ENCODE measurements around the gene PEX5.
"Not testable (repeated sequence)": the region's sequence is repeated elsewhere in the genome, so short reads cannot be mapped to it uniquely, and the experiment has no call there.

The PEX5 gene

GRCh38 chr12:7217475-7218069 lies 28.1 kb downstream of the PEX5 start:
- DNase-seq (ENCODE audit: low read depth), result no peak

DNA sequence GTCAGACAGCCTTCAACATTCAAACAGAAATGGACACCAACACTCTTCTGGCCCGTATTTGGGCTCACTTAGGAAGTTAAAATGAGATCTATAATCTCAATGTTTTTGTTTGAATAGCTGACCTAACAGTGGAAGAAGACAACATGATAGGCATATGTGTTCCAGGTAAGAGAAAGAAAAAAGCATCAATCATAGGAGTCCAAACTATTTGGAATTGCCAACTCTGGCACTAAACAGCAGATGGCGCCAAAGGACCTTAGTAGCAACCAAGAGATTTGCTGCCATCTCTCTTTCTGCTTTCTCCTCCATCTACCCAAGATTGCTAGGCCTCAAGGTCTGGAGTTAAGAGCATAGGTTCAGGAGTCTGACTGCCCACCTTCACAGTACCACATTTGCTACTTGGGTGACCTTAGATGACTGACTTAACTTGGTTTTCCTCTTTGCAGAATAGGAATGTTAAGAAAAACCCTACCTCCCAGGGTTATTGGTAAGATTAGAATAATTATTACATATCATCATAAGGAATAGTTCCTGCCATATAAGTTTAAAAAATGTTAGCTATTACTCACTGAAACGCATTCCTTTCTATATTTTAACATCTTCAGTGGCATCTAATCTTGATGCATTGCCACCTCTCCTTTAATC lies 30.2 kb downstream of the PEX5 start:
- DNase-seq (ENCODE audit: low read depth), result peak; percentile 60

- no peak for DNase-seq (ENCODE audit: low read depth)
Measured at GRCh38 chr12:7221486-7221885, 32.0 kb downstream of the PEX5 start.

DNA sequence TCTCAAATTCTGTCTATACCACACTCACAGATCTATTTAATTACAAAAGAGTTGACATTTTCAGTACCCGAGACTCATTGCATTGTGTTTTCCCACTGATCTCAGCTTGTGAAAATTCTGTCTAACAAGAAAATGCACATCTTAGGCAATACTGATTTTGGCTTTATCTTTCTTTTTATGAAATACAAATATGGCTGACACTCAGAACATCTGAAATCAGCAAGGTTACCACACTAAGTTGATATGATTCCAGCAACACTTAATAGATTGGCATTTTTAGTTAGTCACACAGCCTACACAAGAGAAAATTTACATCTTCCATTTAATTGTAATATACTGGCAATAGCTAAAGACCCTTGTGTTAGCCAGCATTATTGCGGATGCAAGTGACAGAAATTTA lies 40.3 kb downstream of the PEX5 start:
- no peak for DNase-seq (ENCODE audit: low read depth)

DNA sequence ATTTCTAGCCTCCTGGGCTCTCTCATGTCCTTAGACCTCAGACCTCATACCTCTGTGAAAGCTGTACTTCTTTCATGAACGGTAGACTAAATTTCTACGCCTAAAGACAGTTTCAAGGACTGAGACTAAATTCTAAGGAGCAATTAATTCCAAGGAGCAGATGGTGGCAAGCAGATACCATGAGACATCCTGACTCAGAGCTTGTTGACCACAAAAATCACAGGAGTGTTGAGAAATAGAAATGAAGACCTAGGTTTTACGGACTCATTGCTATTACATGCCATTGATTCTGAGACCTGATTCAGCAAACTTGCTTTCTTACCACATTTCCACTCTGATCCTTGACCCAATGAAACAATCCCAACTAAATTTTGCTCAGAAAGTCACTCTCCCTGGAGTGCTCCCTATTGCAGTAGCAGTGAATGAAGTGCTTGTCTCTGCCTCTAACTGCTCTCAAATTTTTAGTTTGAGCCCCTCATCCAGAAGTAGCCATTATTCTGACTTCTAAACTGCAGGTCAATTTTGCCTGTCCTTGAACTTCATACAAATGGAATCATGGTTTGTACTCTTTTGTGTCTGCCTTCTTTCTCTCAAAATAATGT lies 52.0 kb downstream of the PEX5 start:
- DNase-seq (ENCODE audit: low read depth), result no peak

DNA sequence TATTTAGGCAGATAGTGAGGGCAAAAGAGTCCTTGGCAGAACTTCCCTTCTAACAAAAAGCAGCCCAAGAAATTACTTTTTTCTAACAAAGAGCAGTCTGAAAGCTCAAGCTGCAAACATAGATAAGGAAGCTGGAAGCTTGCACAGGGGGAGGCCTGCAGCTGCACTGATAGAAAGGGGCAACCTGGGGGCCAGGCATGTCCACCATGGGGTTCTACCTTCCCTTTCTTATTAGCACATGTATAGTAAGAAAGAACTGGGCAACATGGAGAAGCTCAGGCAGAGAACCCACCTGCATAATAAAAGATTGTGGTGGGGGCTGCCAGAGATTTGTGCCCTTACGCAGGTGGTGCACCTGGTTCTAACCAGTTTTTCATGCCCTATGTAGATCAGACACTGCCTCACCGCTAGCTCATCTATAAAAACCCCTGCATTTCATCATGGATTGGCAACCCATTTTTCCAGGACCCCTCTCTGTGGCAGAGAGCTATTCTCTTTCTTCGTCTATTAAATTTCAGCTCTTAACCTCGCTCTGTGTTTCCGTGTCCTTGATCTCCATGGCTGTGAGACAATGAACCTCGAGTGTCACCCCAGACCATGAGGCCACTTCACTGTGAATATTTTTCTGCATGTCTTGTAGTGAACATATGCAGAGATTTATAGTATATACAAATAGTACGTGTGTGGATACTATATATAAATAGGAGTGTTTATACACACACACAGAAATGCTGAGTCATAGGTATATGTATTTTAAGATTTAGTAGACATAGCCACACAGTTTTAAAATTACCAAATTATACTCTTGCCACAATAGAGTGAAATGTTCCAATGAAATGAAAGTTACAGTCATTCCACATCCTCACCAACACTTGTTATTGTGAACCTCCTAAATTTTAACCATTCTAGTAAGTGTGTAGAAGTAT lies 53.0 kb downstream of the PEX5 start:
- no peak for DNase-seq (ENCODE audit: low read depth)

GRCh38 chr12:7251328-7251996 lies 62.0 kb downstream of the PEX5 start:
- not testable (repeated sequence) for DNase-seq (ENCODE audit: low read depth)

DNA sequence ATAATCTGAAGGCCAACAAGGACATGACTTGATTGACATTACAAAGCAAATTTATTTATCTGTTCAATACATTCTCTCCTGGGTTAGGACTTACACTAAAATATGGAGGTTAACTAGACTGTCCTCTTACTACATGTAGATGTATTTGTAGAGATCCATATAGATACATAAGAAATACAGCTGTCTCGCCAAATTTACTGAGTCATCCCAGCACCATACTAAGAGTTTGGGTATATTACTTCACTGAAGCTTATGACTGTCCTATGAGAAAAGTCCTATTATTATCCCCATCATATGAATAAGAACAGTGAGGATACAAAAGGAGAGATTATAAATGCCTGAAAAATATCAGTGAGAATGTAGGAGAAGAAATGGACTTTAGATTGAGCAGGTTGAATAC lies 69.6 kb downstream of the PEX5 start:
- DNase-seq (ENCODE audit: low read depth), result no peak

Measured in stimulated activated CD8-positive, alpha-beta memory T cell treated with anti-CD3 and anti-CD28 coated beads, Interleukin-12 subunit alpha, Interleukin-12 subunit beta, amount 100 ng/mL, for 1 hour (primary cell).